Gastrocnemius medialis (tissue), 4 donors: Measurements from ENCODE around the gene TCN2. TPM values are rescaled to one million over a fixed set of nuclear protein-coding genes. Genes with fewer than 3 reads are reported as not detected.
A peak's percentile ranks its signal among the peaks of the same experiment; 100 is the strongest.

Experiments used
- ATAC-seq, 2 donors: fragments of 150-250 bp; one replicate each; pipeline ENCODE4 v1.9.1; 2016
- DNase-seq, 2 donors: peaks; one replicate each; pipeline ENCODE4 v3.0.0-alpha.2; 2019
- H3K27ac ChIP-seq, 4 donors: fragments of 200-600 bp; sonication (generic); 1 replicate in 1 of 4; 2 replicates in 3 of 4; pipeline ENCODE4 v1.5.1; 2016 to 2018; ENCODE audit warnings: mild to moderate bottlenecking in 2 of 4, moderate library complexity in 1 of 4
- H3K27me3 ChIP-seq, 3 donors: fragments of 200-600 bp; sonication (generic) in 2 of 3; 1 replicate in 1 of 3; 2 replicates in 2 of 3; pipeline versions ENCODE4 v1.5.1 to v1.6.0; 2016 to 2019; ENCODE audit warnings: mild to moderate bottlenecking in 1 of 3, moderate library complexity in 1 of 3
- H3K36me3 ChIP-seq, 2 donors: fragments of 200-600 bp; sonication (generic) in 1 of 2; one replicate each; pipeline ENCODE4 v1.5.1; 2017 to 2018
- H3K4me1 ChIP-seq, 2 donors: fragments of 200-600 bp; sonication (generic) in 1 of 2; one replicate each; pipeline ENCODE4 v1.5.1; 2016 to 2017; ENCODE audit warnings: mild to moderate bottlenecking in 2 of 2
- H3K4me3 ChIP-seq, 4 donors: fragments of 200-600 bp; sonication (generic) in 3 of 4; 1 replicate in 1 of 4; 2 replicates in 3 of 4; pipeline ENCODE4 v1.5.1; 2016 to 2019; ENCODE audit warnings: mild to moderate bottlenecking in 2 of 4
- H3K9me3 ChIP-seq, 3 donors: fragments of 200-600 bp; sonication (generic) in 2 of 3; 1 replicate in 1 of 3; 2 replicates in 2 of 3; pipeline ENCODE4 v1.5.1; 2016 to 2019
- CTCF ChIP-seq, 5 experiments: fragments of 450-650 bp in 3 of 5; fragments of 200-600 bp in 2 of 5; sonication (generic) in 2 of 5; IDR thresholded peaks in 4 of 5; conservative IDR thresholded peaks in 1 of 5; 1 replicate in 4 of 5; 2 replicates in 1 of 5; pipeline ENCODE4 v1.5.1; 2016 to 2019; ENCODE audit warnings: antibody characterized with exemption in 5 of 5, mild to moderate bottlenecking in 3 of 5, moderate library complexity in 3 of 5
- POLR2A ChIP-seq, 2 donors: fragments of 450-650 bp; IDR thresholded peaks; one replicate each; pipeline ENCODE4 v1.6.1; 2017; ENCODE audit warnings: antibody characterized with exemption in 2 of 2, mild to moderate bottlenecking in 2 of 2, moderate library complexity in 2 of 2
- in situ Hi-C, 4 donors: fragments of 200-750 bp; cut with MboI; loops; one replicate each; pipeline versions ENCODE4 v1.15.0 to v1.8.0; 2017; ENCODE audit warnings: low sequenced_read_pairs in 4 of 4
- intact Hi-C: fragments of 100-400 bp; cut with DNase I; formaldehyde crosslinking; loops from one replicate; pipeline ENCODE4 v1.15.1; 2023; ENCODE audit warnings: low total_unique reads
- total RNA-seq, 4 donors: library from RNA; depleted of rRNA; stranded (reverse); fragments of >200 nt; gene quantifications; one replicate each; pipeline versions ENCODE4 v1.1.0 to v1.2.3, GENCODE V29; 2016

Gene TCN2
- total RNA-seq, 4 donors from 2014 or later = 5.1 to 12.8 (median 11.7) TPM

GRCh38 chr22:30582788-30583545 is 24.0 kb upstream of the TCN2 start:
- no peaks in the 10 kb centered on the region for H3K27me3 ChIP-seq
- no peak overlapping the region for H3K4me3 ChIP-seq
- in situ Hi-C loops = no loop called here
- no peaks in the 10 kb centered on the region for H3K4me1 ChIP-seq
- peaks cover 0 to 100% of the 10 kb centered on the region in 2 donors for H3K36me3 ChIP-seq
- no peak for ATAC-seq
- TF ChIP-seq CTCF (IDR thresholded peaks at IDR 0.05 in 4 of 5, conservative IDR thresholded peaks at IDR 0.05 in 1 of 5) (no peak), POLR2A (IDR thresholded peaks at IDR 0.05) (no peak)
- intact Hi-C loops = no loop called here
- H3K27ac ChIP-seq = peak overlapping the region in 1 of 4 donors; percentile 9
- no peaks in the 10 kb centered on the region for H3K9me3 ChIP-seq
- DNase-seq = no peak

- intact Hi-C loops = no loop called here
- ATAC-seq = no peak
- Histone ChIP-seq H3K9me3 (no peaks in the 10 kb centered on the region), H3K36me3 (peaks cover 0 to 96% of the 10 kb centered on the region in 2 donors), H3K27me3 (no peaks in the 10 kb centered on the region), H3K4me1 (no peaks in the 10 kb centered on the region), H3K27ac (no peak overlapping the region), H3K4me3 (no peak overlapping the region)
- no peak for TF ChIP-seq CTCF (IDR thresholded peaks at IDR 0.05 in 4 of 5, conservative IDR thresholded peaks at IDR 0.05 in 1 of 5)
- no peak for TF ChIP-seq POLR2A (IDR thresholded peaks at IDR 0.05)
- in situ Hi-C loops = no loop called here
- DNase-seq = no peak
Observed at GRCh38 chr22:30584441-30584840, 22.5 kb upstream of the TCN2 start.

- Histone ChIP-seq H3K4me3 (no peak overlapping the region), H3K27me3 (no peaks in the 10 kb centered on the region)
- no peak for TF ChIP-seq POLR2A (IDR thresholded peaks at IDR 0.05)
- no peak for TF ChIP-seq CTCF (IDR thresholded peaks at IDR 0.05 in 4 of 5, conservative IDR thresholded peaks at IDR 0.05 in 1 of 5)
Observed at GRCh38 chr22:30586414-30586813, 20.6 kb upstream of the TCN2 start.

GRCh38 chr22:30591191-30591587 is 15.8 kb upstream of the TCN2 start:
- no peaks in the 10 kb centered on the region for H3K27me3 ChIP-seq
- no peak for TF ChIP-seq CTCF (IDR thresholded peaks at IDR 0.05 in 4 of 5, conservative IDR thresholded peaks at IDR 0.05 in 1 of 5)
- no peak for TF ChIP-seq POLR2A (IDR thresholded peaks at IDR 0.05)
- peak overlapping the region; percentile 62 to 94 (median 90) for H3K4me3 ChIP-seq
- no peaks in the 10 kb centered on the region for H3K9me3 ChIP-seq
- in situ Hi-C loops (no loop called here), intact Hi-C loops (loop anchor here (1.0 to 5.0 kb wide), 2 partner anchors 15 to 76 kb away; partner anchors contain the start of gene DUSP18)
- peaks cover 0 to 28% of the 10 kb centered on the region in 2 donors for H3K36me3 ChIP-seq
- DNase-seq = no peak
- peaks cover 13 to 19% of the 10 kb centered on the region in 2 donors for H3K4me1 ChIP-seq
- peak overlapping the region; percentile 78 to 94 (median 86) for H3K27ac ChIP-seq
- peak in 1 of 2 donors; percentile 1 for ATAC-seq

More at GRCh38 chr22:30586414-30586813, 20.6 kb upstream of the TCN2 start:
- no peak for DNase-seq
- Histone ChIP-seq H3K27ac (no peak overlapping the region), H3K36me3 (peaks cover 0 to 76% of the 10 kb centered on the region in 2 donors), H3K9me3 (no peaks in the 10 kb centered on the region), H3K4me1 (peaks cover 9 to 15% of the 10 kb centered on the region in 2 donors)
- in situ Hi-C loops (no loop called here), intact Hi-C loops (no loop called here)
- ATAC-seq = no peak
